ENCODE measurements around the gene ACER3.
"Not testable (repeated sequence)": the region's sequence is repeated elsewhere in the genome, so short reads cannot be mapped to it uniquely, and the experiment has no call there.

Gene ACER3

DNA sequence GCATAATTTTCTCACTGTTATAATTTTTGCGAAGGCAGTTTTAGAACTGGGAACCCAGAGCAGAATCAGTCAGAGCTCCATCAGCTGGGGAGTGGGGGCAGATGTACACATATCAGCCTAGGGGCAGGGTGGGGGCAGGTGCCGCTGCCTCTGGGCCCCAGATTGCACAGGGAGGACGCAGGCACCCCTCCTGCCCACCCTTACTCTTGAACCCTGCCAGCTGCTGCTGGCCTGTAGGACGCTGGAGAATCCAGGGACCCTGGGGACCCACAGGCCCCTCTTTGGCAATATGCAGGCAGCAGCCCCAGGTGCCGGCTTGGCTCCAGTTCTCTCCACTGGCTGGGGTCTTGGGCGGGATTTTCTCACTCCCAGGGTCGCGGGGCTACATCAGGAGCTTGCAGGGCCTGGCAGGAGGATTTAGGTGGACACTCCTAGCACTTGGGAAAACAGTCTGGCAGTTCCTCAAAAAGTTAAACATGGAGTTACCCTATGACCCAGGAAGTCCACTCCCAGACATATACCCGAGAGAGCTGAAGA lies 197.3 kb downstream of the ACER3 start:
- DNase-seq (ENCODE audit: low read depth in 2 of 2) = no peak

DNA sequence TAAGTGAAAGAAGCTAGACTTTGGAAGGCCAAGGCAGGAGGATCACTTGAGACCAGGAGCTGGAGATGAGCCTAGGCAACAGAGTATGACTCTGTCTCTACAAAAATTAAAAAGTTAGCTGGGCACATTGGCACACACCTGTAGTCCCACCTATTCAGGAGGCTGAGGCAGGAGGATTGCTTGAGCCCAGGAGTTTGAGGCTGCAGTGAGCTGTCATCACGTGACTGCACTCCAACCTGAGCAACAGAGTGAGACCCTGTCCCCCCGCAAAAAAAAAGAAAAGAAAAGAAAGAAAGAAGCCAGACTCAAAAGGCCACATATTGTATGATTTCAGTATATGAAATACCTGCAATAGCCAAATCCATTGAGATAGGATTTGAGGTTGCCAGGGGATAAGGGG lies 198.2 kb downstream of the ACER3 start:
- DNase-seq (ENCODE audit: low read depth in 2 of 2) = no peak

- no peak for DNase-seq (ENCODE audit: low read depth in 2 of 2)
These were observed 199.1 kb downstream of the ACER3 start for GRCh38 chr11:77059806-77060205.

GRCh38 chr11:77060234-77060633 lies 199.5 kb downstream of the ACER3 start:
- DNase-seq (ENCODE audit: low read depth in 2 of 2) = no peak

DNA sequence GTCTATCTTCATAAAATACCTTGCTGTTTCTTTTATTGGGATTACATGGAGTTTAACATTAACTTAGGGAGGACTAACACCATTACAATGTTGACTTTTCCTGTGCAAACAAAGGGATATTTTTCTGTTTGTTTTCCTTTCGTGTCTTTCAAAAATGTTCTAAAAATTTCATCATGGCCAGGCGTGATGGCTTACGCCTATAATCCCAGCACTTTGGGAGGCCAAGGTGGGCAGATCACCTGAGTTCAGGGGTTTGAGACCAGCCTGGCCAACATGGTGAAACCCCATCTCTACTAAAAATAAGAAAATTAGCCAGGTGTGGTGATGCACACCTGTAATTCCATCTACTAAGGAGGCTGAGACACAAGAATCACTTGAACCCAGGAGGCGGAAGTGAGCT lies 200.5 kb downstream of the ACER3 start:
- DNase-seq (ENCODE audit: low read depth in 2 of 2) = not testable (repeated sequence)

DNA sequence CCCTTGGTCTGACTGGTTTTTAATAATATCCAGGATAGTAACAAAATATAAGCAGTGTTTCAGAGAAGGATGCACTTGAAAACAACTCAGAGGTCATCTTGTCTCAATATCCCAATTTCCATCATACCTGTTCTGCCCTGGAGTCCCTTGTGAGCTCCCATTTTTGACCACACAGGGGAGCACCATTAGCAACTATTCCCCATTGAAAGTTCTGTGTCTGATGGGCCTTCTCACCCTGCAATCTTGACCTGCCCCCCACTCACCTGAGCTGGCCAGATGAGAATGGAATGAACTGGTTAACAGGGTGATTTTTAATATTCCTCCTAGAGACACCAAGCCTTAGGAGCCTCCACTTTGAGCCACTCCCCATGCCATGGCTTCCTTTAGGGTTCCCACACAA lies 202.2 kb downstream of the ACER3 start:
- no peak for DNase-seq (ENCODE audit: low read depth in 2 of 2)

- no peak for DNase-seq (ENCODE audit: low read depth in 2 of 2)
These were observed 202.7 kb downstream of the ACER3 start for GRCh38 chr11:77063407-77063806.

GRCh38 chr11:77063861-77064260 lies 203.1 kb downstream of the ACER3 start:
- no peak for DNase-seq (ENCODE audit: low read depth in 2 of 2)

GRCh38 chr11:77064648-77065217 lies 204.0 kb downstream of the ACER3 start:
- no peak for DNase-seq (ENCODE audit: low read depth in 2 of 2)

- DNase-seq (ENCODE audit: low read depth in 2 of 2) = no peak
These were observed 205.1 kb downstream of the ACER3 start for GRCh38 chr11:77065878-77066228.

DNA sequence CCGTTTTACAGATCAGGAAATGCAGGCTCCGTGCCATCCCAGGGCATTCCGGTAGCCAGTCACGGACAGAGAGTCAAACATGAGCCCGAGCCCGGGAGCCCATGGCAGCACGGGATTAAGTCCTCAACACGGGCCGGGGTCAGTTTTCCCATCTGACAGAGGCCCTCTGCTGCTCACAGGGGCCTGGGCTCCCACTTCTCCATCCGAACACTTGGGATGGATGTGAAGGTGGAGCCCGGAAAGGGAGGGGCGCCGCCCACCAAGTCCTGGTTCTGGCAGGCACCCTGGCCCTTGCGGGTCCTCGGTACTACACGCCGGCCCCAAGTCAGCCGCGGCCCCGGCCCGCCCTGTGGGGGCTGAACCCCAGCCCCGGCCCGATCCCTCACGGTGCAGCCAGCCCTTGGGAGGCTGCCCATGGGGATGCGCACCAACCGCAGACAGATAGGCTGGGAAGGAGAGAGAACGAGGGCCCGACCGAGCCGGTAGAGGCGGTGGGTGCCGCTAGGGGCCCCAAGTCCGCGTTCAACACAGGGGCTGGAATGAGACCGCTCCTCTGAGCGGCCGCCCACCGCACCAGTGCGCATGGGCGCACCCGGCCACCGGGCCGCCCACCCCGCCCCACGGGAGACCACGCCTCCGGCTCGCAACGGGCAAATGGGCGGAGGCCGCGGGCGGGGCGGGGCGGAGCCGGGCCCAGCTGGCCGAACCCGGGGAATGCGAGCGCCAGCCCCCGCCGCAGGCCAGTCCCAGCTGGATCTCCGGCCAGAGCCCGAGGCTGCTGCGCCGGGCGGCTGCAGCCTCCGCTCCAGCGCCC lies 205.7 kb downstream of the ACER3 start, which contains the start of gene CAPN5:
Gene CAPN5 (plus strand): TSS at position 743 of the 814 bp plus-strand sequence. CDS start 17,916 bp downstream, outside the sequence.
- DNase-seq (ENCODE audit: low read depth in 2 of 2) = peak; percentile 70 to 73

DNA sequence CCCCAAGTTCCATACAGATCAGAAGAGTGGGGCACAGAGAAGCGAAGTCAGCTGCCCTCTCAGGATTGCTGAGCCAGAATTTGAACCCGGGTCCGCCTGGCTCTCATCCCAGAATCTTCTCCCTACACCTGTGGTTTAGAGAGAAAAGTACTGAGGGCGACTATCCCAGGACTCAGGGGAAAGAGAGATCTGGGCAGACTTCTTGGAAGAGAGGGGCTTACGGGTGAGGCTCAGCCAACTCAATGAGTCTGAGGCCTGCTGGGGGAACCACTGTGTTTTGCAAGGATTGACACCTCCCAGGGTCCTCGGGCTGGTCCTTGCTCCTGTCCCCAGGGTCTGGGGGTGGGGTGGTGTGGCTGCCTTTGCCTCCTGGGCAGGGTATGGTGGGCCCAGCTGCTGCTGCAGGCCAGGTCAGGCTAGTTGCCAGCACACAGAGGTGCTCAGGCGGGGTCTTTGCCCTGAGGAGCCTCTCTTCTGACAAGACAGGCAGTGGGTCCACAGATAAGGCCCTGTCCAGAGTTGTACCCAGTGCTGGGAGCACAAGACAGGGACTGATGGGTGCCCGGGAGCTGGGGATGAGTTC lies 207.2 kb downstream of the ACER3 start:
- DNase-seq (ENCODE audit: low read depth in 2 of 2) = no peak

DNA sequence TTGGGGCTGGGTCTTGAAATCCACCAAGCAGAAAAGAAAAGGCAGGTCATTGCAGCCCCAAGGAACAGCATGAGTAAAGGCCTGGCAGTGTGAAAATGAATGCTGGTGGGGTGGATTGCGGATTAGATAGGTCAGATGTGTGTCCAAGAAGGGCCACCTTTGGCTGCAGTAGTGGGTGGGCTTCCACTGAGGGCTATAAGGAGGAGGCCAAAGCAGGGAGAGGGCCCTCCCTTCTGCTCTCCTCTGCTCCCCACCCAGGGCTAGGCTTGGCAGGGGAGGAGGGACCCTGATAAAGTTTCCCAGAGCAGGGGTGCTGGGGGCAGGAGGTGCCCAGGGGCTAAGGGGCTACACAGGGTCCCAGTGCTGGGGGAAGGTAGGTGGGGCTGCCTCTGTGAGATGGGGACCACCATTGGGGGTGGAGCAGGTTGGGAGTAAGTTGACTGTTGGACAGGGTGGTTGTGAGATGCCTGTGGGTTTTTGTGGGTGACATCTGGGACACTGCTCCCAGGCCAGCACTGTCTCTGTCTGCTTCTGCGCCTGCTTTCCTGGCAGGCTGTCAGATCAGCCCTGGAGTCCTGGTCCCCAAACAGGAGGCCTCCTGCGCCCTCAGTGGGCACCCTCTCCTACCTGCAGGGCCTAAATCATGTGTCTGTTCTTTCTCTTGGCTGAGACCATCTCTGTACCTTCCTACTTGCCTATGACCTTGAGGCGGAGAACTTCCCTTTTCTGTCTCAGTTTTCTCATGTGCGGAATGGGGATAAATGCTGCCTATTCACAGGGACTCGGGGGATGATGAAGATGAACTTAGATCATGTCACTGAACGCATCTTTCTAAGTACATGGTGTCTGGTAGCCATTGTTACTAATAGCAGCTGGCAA lies 208.0 kb downstream of the ACER3 start:
- no peak for DNase-seq (ENCODE audit: low read depth in 2 of 2)

- DNase-seq (ENCODE audit: low read depth in 2 of 2) = no peak
These were observed 208.7 kb downstream of the ACER3 start for GRCh38 chr11:77069336-77069968.

- no peak for DNase-seq (ENCODE audit: low read depth in 2 of 2)
These were observed 209.4 kb downstream of the ACER3 start for GRCh38 chr11:77069969-77070582.

DNA sequence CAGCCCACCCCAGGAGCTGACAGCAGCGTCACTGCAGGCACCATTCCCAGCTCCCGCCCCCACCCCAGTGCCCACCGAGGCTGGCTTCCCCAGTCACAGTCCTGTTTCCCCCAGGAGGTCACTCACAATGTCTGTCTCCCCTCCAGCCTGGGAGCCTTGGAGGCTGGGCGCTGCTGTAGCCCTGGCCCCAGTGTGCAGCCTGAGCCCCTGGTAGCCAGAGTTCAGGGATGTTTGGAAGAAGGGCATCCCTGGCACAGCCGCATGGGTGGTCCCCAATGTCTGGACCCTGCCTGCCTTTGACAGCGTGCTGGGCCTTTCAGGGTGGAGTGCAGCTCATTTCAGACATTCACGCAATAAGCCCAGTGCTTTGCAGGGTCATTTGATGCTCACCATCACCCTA lies 210.4 kb downstream of the ACER3 start:
- no peak for DNase-seq (ENCODE audit: low read depth in 2 of 2)

GRCh38 chr11:77071671-77072605 lies 211.2 kb downstream of the ACER3 start:
- no peak for DNase-seq (ENCODE audit: low read depth in 2 of 2)

GRCh38 chr11:77072851-77073327 lies 212.2 kb downstream of the ACER3 start:
- no peak for DNase-seq (ENCODE audit: low read depth in 2 of 2)

DNA sequence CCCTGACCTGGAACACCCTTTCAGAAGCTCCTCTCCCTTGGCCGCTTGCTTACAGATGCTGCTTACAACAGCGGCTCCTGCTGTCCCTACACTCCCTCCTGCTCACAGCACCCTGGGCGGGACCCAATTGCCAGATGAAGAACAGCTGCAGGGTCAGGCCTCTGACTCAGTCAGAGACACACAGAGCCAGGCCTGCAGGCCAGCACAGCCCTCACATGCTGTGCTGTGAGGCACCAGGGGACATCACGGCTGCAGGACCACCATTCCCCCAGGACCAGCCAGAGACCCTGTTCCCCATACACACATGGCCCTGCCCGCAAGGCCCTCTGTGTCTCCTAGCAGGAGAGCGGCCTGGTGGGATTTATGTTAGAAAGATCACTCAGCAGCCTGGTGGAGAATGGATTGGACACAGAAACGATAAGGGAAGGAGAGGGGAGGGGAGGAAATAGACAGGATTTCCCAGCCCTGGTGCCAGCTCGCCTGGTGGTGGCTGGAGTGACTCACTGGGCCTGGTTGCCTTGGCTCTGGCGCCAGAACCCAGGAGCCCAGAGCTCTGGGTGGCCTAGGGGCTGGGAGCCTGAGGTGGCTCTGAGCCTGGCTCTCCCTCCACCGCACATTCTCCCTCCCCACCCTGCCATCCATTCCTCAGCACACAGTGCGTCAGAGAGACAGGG lies 212.7 kb downstream of the ACER3 start:
- DNase-seq (ENCODE audit: low read depth in 2 of 2) = no peak

Measured in activated CD8-positive, alpha-beta memory T cell treated with anti-CD3 and anti-CD28 coated beads for 4 hours (primary cell).